ENCODE measurements around the gene MCF2L2.

MCF2L2 gene

GRCh38 chr3:183226333-183226890, 202.0 kb downstream of the MCF2L2 start:
- DNase-seq: no peak

- no peak for DNase-seq
Observed at GRCh38 chr3:183224180-183224970, 204.0 kb downstream of the MCF2L2 start.

DNA sequence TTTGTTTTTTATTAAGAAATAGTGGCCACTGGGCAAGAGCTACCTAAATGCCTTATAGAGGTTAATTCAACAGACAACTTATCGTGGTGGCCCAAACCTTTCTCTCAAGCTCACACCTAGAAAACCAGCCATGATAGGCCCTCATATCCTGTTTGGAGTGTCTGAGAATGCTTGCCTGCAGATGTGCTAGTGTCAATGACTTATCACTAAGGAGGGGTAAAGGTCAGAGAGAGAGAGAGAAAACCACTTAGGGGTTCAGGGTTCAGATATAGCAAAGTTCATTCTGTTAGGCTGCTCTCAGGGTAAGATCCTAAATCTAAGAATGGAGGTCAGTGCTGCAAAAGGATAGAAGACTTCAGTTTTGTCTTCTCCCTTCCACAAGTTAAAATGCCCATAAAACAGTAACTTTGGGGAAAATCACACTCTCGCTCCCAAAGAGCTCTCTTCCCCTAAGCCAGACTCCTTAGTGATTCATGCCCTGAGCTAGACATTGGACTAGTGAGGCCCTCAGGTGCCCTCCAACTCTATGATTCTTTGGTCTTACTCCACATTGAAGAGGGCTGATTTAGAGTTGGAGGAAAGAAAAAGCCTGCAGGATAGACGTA, 205.7 kb downstream of the MCF2L2 start:
- no peak for DNase-seq

DNA sequence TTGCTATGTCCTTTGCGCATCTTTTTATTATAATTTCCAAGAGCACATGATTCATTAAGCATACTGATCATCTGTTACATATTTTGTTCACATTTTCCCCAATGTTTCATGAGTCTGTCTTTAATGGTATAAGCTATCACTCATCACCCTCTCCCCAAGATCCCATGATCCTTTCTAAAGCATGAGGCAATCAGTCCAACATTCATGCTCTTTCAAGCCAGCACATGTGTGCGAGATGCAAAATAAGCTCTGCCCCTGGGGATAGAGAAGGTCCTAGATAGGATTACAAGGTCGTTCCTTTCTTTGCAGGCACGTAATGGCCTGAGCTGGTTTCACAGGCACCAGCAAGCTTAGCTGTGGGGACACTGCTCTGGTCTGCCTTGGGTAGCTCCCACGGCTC, 207.6 kb downstream of the MCF2L2 start:
- no peak for DNase-seq

- no peak for DNase-seq
Observed at GRCh38 chr3:183218826-183219225, 209.6 kb downstream of the MCF2L2 start.

GRCh38 chr3:183217548-183218332, 210.7 kb downstream of the MCF2L2 start:
- no peak for DNase-seq

DNA sequence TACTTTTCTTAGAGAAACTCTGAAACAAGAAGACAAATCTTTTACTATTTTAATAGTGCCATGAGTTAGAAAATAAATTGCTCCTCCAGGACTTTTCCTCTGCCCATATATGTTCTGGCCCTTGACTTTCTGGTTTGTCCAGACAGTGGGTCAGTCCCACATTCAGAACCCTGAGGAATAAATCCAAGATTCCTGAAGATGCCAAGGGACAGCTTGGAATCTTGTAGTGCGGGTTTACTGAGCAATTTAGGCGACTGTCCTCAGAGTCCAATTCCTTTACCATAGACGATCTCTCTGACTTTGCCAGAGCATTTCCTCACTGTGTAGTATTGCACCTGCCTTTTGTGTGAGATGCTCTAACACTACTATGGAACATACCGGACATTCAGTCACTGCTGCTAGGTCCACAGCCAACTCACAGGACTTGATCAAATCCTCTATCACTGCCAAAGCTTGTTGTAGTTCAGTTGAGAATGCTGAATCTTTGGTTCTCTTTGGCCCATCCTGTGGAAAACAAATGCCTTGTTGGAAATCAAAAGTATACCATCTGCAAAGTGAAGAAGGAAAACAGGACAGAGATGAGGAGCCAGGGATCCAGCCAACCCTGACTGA, 212.7 kb downstream of the MCF2L2 start:
- no peak for DNase-seq

GRCh38 chr3:183214277-183214612, 214.2 kb downstream of the MCF2L2 start:
- no peak for DNase-seq

DNA sequence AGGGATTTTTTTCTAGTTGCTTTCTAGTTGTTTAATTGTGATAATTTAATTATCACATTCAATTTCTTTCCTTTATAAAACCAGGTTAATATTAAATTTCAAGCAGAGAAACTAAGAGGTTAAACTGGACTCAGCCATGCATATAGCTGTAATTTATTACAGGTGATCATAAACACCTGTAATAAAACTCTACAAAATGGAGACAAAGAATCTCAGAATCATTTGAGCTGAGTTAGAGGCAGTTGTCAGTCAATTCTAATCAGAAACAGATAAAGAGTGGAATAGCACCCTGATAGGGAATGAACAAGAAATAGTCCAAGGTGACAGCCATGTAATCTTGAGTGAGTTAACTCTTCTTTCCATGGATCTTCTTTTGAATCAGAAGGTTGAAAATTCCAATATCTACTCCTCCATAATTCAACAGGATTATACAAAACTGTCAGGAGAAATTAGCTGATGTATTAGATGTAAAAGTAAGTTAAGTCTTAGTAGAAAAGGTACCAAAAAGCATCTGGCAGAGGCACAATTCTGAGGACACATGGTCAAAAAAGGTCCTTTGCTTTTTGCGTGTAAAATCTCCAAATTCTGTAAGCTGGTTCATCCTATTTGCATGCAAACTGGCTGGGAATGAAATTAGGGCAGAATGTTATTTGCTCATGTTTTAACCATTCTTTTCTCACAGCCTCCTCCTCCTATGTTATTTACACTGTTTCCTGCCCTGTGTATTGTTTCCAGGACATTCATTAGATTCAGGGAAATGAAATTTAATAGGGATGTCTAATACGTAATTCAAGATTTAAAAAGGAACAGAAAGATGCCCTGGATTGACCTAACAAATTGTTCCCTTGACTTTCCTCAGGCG, 214.8 kb downstream of the MCF2L2 start:
- DNase-seq: no peak

DNA sequence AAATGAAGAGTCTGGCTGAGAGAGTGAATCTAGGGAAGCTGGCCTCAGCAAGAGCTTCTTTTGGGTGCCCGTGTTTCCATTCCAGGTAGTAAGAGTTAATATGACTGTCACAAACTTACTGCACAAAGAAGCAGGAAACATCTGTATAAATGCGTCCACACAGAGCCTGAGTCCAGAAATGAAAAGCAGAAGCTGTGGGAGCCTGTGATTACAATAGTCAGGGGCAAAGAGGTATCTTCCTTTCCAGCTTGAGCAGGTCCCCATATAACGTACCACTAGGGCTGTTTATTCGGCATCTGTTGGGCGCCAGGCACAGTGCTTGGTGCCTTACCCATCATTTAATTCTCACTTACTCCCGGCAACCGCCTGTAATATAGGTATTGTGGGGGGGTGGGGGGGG, 215.9 kb downstream of the MCF2L2 start:
- no peak for DNase-seq

DNA sequence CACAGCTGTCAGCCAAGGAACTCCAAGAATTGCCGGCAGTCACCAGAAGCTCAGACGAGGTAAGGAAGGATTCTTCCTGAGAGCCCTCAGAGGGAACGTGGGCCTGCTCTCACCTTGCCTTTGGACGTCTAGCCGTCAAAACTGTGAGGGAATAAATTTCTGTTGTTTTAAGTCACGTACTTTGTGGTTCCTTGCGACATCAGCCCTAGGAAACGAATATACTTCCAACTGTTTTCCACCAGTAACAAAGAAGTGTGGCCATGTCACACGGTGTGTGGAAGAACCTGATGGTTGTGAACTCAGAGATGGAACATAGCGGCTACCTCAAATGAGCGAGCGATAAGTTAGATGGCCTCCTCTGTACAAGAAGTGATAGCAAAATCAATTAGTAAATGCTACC, 216.3 kb downstream of the MCF2L2 start:
- DNase-seq: no peak

DNA sequence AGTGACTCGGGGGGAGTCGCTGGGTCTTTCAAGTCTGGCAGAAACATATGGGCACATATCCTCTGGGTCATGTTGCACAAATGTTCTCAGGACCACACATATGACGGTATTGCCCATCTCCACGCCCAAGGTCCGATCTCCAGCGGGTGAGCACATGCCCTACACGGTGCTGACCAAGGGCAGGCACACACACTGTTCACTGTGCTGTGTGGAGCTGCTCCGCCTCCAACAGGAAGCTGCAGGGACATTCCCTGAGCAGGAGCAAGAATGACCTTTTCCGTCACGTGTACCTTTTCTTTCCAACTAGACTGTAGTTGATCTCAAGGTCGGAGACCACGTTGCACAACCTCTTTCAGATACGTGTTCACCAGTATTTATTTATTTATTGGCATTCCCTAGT, 217.1 kb downstream of the MCF2L2 start:
- DNase-seq: no peak

- DNase-seq: no peak
Observed at GRCh38 chr3:183210862-183211341, 217.5 kb downstream of the MCF2L2 start.

DNA sequence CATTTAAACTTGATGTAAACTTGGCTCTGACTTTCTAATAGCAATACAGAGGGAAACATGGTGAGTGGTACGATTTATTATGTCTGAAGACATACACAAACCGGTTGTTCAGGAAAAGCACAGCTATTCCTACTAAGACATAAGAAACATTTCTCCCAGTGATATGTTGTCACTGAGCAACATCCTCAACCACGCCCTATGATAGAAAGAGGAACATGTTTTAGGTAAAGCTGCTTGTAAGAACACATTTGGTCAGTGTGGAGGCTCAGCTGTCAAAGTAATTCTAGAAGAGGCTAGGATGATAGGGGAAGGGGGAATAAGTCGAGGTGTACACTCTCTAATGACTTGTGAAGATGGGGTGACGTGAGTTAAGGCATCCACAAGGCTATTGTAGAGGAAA, 218.1 kb downstream of the MCF2L2 start:
- DNase-seq: no peak

- DNase-seq: no peak
Observed at GRCh38 chr3:183208800-183209199, 219.6 kb downstream of the MCF2L2 start.

DNA sequence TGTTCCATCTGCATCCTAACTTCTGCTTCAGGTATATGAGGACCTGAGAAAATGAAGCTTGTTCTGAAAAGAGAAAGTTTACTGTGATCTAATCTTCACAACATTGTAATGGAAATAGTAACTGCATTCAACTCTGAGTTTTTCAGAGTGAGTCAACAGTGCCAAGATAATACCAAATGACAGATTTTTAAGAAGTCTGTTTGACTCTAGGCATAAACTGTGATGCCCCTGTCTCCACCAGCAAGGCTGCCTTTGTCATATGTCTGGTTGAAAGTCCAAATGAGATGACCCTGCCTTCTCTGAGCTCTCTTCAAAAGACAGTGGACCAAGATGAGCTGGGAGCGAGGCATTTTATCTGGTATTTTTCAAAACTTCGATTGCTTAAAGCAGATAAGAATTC, 220.2 kb downstream of the MCF2L2 start:
- DNase-seq: no peak

GRCh38 chr3:183203670-183204069, 224.7 kb downstream of the MCF2L2 start:
- no peak for DNase-seq

DNA sequence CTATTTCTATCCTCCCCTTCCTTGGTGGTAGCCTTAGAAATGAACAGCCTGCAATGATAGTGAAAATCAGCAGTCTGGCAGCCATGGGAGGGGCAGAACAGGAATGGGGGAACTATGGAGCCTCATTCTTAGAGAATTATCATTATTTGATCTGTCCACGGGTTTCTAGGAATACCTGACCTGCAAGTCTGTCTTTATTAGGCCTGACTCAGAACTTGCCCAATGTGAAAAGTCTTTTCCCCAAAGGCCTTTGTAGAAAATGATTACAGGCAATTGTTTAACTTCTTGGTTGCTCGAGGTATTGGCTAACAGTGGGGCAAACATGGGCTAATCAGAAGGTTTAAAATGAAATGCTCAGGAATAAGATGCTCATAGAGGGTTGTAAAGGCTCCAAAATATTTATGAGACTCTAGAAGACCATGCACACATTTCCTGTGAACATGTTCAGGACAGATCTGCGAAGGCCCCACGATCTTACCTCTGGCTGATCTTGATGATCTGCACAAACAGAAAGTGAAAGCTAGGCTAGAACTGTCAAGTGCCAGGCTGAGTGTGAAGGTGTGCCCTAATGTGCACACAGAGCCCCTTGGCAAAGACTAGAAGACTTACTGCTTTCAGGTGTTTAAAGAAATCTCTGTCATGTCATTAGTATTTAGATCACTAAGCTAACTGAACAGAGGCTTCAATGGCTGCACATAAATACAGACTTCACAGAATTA, 226.3 kb downstream of the MCF2L2 start:
- DNase-seq: peak; percentile 12

- DNase-seq: no peak
Observed at GRCh38 chr3:183198939-183199338, 229.5 kb downstream of the MCF2L2 start.

- no peak for DNase-seq
Observed at GRCh38 chr3:183197734-183198133, 230.7 kb downstream of the MCF2L2 start.

DNA sequence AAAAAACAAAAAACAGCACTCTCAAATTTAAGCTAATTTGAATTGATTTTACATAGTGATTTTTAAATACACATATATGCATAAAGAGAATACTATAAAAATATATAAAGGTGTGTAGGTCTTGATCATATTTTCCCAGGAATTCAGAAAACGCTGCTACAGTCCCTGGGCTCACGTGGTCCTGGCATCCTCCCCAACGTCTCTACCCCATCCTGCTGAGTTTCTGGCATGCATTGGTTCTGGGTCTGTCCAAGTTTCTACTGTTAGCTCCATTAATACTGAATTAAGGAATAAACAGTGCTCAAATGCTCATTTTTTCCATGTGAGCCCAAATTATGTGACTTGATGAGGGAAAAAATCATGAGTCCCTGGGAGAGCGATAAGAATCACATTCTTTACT, 233.2 kb downstream of the MCF2L2 start:
- no peak for DNase-seq
